ENCODE measurements around the gene TTLL12.

Gene TTLL12

GRCh38 chr22:43172191-43172590 is 14.7 kb downstream of the TTLL12 start:
- DNase-seq (ENCODE audit: low spot score), result no peak

GRCh38 chr22:43171607-43172006 is 15.3 kb downstream of the TTLL12 start:
- no peak for DNase-seq (ENCODE audit: low spot score)

GRCh38 chr22:43171019-43171491 is 15.9 kb downstream of the TTLL12 start:
- DNase-seq (ENCODE audit: low spot score), result no peak

- DNase-seq (ENCODE audit: low spot score), result no peak
These were observed 16.8 kb downstream of the TTLL12 start for GRCh38 chr22:43170131-43170480.

- DNase-seq (ENCODE audit: low spot score), result no peak
These were observed 17.4 kb downstream of the TTLL12 start for GRCh38 chr22:43169310-43170130.

GRCh38 chr22:43168471-43169309 is 18.2 kb downstream of the TTLL12 start:
- DNase-seq (ENCODE audit: low spot score), result peak; percentile 55

- no peak for DNase-seq (ENCODE audit: low spot score)
These were observed 19.8 kb downstream of the TTLL12 start for GRCh38 chr22:43167001-43167589.

- DNase-seq (ENCODE audit: low spot score), result no peak
These were observed 20.6 kb downstream of the TTLL12 start for GRCh38 chr22:43166132-43166930.

- DNase-seq (ENCODE audit: low spot score), result no peak
These were observed 22.3 kb downstream of the TTLL12 start for GRCh38 chr22:43164636-43165035.

GRCh38 chr22:43163241-43163795 is 23.6 kb downstream of the TTLL12 start:
- no peak for DNase-seq (ENCODE audit: low spot score)

- no peak for DNase-seq (ENCODE audit: low spot score)
These were observed 24.4 kb downstream of the TTLL12 start for GRCh38 chr22:43162412-43163150.

GRCh38 chr22:43160497-43161126 is 26.3 kb downstream of the TTLL12 start:
- no peak for DNase-seq (ENCODE audit: low spot score)

- no peak for DNase-seq (ENCODE audit: low spot score)
These were observed 27.3 kb downstream of the TTLL12 start for GRCh38 chr22:43159484-43160178.

- DNase-seq (ENCODE audit: low spot score), result no peak
These were observed 28.0 kb downstream of the TTLL12 start for GRCh38 chr22:43158778-43159483.

GRCh38 chr22:43157874-43158546 is 28.9 kb downstream of the TTLL12 start:
- DNase-seq (ENCODE audit: low spot score), result no peak

GRCh38 chr22:43156413-43156812 is 30.5 kb downstream of the TTLL12 start:
- no peak for DNase-seq (ENCODE audit: low spot score)

GRCh38 chr22:43155789-43156188 is 31.1 kb downstream of the TTLL12 start:
- no peak for DNase-seq (ENCODE audit: low spot score)

GRCh38 chr22:43154887-43155536 is 31.9 kb downstream of the TTLL12 start:
- DNase-seq (ENCODE audit: low spot score), result no peak
